Endothelial cell of umbilical vein (primary cell): ENCODE results near the gene RNF186.

Source experiments
- EZH2 ChIP-seq: IDR thresholded peaks from 2 replicates; pipeline ENCODE4 v1.6.1; 2012; ENCODE audit warnings: borderline replicate concordance, low read depth, mild to moderate bottlenecking, moderate library complexity, low read length, inconsistent platforms; ENCODE audit not compliant: severe bottlenecking
- POLR2A ChIP-seq: IDR thresholded peaks from 2 replicates; pipeline ENCODE4 v1.6.1; 2012; ENCODE audit warnings: low read depth, mild to moderate bottlenecking, control low read depth, low read length
- TF ChIP-seq, protein P1 (sequence below), 2 donors: IDR thresholded peaks; 1 replicate in 1 of 2; 2 replicates in 1 of 2; pipeline ENCODE4 v1.5.1; 2011; ENCODE audit warnings: low read length in 2 of 2, mild to moderate bottlenecking in 2 of 2, moderate library complexity in 2 of 2, control low read depth in 1 of 2, inconsistent platforms in 1 of 2, low read depth in 1 of 2; ENCODE audit not compliant: insufficient read depth in 1 of 2; ENCODE audit errors: extremely low read depth in 1 of 2

DNA sequence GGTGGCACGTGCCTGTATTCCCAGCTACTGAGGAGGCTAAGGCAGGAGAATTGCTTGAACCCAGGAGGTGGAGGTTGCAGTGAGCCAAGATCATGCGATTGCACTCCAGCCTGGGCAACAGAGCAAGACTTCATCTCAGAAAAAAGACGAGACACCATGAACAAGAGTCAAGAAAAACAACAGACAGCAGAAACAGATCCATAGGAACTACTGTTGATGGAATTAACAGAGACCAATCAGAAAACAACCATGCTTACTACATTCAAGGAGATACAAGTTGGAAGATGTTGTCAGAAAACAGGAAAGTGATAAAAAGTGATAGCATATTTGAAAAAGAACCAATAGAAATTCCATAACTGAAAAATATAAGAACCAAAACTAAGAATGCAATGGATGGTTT is 47.9 kb upstream of the RNF186 start:
- TF ChIP-seq, protein P1, sequence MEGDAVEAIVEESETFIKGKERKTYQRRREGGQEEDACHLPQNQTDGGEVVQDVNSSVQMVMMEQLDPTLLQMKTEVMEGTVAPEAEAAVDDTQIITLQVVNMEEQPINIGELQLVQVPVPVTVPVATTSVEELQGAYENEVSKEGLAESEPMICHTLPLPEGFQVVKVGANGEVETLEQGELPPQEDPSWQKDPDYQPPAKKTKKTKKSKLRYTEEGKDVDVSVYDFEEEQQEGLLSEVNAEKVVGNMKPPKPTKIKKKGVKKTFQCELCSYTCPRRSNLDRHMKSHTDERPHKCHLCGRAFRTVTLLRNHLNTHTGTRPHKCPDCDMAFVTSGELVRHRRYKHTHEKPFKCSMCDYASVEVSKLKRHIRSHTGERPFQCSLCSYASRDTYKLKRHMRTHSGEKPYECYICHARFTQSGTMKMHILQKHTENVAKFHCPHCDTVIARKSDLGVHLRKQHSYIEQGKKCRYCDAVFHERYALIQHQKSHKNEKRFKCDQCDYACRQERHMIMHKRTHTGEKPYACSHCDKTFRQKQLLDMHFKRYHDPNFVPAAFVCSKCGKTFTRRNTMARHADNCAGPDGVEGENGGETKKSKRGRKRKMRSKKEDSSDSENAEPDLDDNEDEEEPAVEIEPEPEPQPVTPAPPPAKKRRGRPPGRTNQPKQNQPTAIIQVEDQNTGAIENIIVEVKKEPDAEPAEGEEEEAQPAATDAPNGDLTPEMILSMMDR (IDR thresholded peaks at IDR 0.05; ENCODE audit: extremely low read depth in 1 of 2, insufficient read depth in 1 of 2, low read depth in 1 of 2, low read length in 2 of 2), result no peak
- TF ChIP-seq POLR2A, result no peak
- no peak for TF ChIP-seq EZH2
